ENCODE results near the gene SFTA2.
A peak's percentile ranks its signal among the peaks of the same experiment; 100 is the strongest.
"Not testable (repeated sequence)": the region's sequence is repeated elsewhere in the genome, so short reads cannot be mapped to it uniquely, and the experiment has no call there.

Gene SFTA2

GRCh38 chr6:30912746-30913520, 19.0 kb downstream of the SFTA2 start:
- no peak for DNase-seq

- not testable (repeated sequence) for DNase-seq
These were observed 21.5 kb downstream of the SFTA2 start for GRCh38 chr6:30910473-30910872.

- DNase-seq = no peak
These were observed 23.3 kb downstream of the SFTA2 start for GRCh38 chr6:30908700-30909099.

GRCh38 chr6:30907758-30908591, 24.0 kb downstream of the SFTA2 start, which contains the start of gene GTF2H4:
TSS of gene GTF2H4 (plus strand) at chr6:30908207.
- DNase-seq = peak; percentile 94

- not testable (repeated sequence) for DNase-seq
These were observed 24.6 kb downstream of the SFTA2 start for GRCh38 chr6:30907290-30907757.

- DNase-seq = no peak
These were observed 28.7 kb downstream of the SFTA2 start for GRCh38 chr6:30903236-30903635.

GRCh38 chr6:30902709-30903108, 29.3 kb downstream of the SFTA2 start:
- no peak for DNase-seq

- not testable (repeated sequence) for DNase-seq
These were observed 29.8 kb downstream of the SFTA2 start for GRCh38 chr6:30902196-30902595.

- DNase-seq = no peak
These were observed 30.5 kb downstream of the SFTA2 start for GRCh38 chr6:30901436-30901835.

- DNase-seq = no peak
These were observed 31.0 kb downstream of the SFTA2 start for GRCh38 chr6:30900863-30901417.

GRCh38 chr6:30898750-30899360, 33.1 kb downstream of the SFTA2 start:
- DNase-seq = no peak

- DNase-seq = no peak
These were observed 34.1 kb downstream of the SFTA2 start for GRCh38 chr6:30897882-30898281.

- DNase-seq = no peak
These were observed 35.4 kb downstream of the SFTA2 start for GRCh38 chr6:30896541-30896940.

GRCh38 chr6:30895343-30895742, 36.6 kb downstream of the SFTA2 start:
- no peak for DNase-seq

GRCh38 chr6:30894935-30895334, 37.0 kb downstream of the SFTA2 start:
- DNase-seq = no peak

GRCh38 chr6:30894381-30894780, 37.6 kb downstream of the SFTA2 start:
- no peak for DNase-seq

- DNase-seq = no peak
These were observed 38.3 kb downstream of the SFTA2 start for GRCh38 chr6:30893666-30894065.

- DNase-seq = no peak
These were observed 38.9 kb downstream of the SFTA2 start for GRCh38 chr6:30893001-30893591.

- DNase-seq = no peak
These were observed 40.0 kb downstream of the SFTA2 start for GRCh38 chr6:30891816-30892538.

- no peak for DNase-seq
These were observed 40.6 kb downstream of the SFTA2 start for GRCh38 chr6:30891450-30891723.

GRCh38 chr6:30890646-30891449, 41.1 kb downstream of the SFTA2 start:
- no peak for DNase-seq

Measured in activated gamma-delta T cell treated with Interleukin-2 at 50 U/mL for 16 hours (primary cell).